ENCODE data around the gene ASPRV1.

DNA sequence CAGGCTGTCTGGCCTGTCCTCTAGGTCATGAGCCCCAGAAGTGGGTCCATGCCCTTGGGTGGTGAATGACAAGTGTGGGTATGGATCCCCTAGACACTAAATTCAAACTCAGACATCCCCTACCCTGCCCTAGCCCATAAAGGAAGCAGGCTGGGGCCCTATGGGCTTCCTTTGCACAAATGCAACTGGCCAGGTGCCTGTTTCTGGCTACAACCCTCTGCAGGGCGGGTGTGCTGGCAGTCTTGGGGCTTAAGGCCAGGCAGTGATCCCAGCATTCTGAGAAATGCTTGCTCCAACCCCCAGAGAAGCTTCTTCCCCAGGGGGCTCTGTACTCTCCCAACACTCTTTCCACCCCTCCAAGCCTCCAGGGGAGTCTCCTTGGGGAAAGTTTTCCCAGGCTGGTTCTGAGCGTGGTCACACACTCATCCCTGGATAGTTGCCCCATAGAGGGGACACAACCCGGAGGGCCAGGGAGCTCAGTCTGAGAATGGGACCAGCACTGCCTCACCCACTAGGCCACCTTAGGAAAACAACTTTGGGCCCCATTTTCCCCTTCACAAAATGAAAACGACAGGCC is 16.6 kb upstream of the ASPRV1 start:
- TF ChIP-seq FOXJ3 (CRISPR knock-in tag; IDR thresholded peaks at IDR 0.05; ENCODE audit: borderline replicate concordance) (no peak), NFYB (CRISPR knock-in tag; conservative IDR thresholded peaks at IDR 0.05; ENCODE audit: low read depth) (no peak), GRHL2 (CRISPR knock-in tag; IDR thresholded peaks at IDR 0.05; ENCODE audit: insufficient replicate concordance, severe bottlenecking) (no peak), SP1 (CRISPR knock-in tag; conservative IDR thresholded peaks at IDR 0.05) (no peak), ZNF416 (CRISPR knock-in tag; IDR thresholded peaks at IDR 0.05) (no peak), JUN (CRISPR knock-in tag; IDR thresholded peaks at IDR 0.05) (no peak), CREB1 (CRISPR knock-in tag; IDR thresholded peaks at IDR 0.05) (no peak)
- TF ChIP-seq, protein P1, sequence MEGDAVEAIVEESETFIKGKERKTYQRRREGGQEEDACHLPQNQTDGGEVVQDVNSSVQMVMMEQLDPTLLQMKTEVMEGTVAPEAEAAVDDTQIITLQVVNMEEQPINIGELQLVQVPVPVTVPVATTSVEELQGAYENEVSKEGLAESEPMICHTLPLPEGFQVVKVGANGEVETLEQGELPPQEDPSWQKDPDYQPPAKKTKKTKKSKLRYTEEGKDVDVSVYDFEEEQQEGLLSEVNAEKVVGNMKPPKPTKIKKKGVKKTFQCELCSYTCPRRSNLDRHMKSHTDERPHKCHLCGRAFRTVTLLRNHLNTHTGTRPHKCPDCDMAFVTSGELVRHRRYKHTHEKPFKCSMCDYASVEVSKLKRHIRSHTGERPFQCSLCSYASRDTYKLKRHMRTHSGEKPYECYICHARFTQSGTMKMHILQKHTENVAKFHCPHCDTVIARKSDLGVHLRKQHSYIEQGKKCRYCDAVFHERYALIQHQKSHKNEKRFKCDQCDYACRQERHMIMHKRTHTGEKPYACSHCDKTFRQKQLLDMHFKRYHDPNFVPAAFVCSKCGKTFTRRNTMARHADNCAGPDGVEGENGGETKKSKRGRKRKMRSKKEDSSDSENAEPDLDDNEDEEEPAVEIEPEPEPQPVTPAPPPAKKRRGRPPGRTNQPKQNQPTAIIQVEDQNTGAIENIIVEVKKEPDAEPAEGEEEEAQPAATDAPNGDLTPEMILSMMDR (IDR thresholded peaks at IDR 0.05) = no peak
- TF ChIP-seq, protein P2, sequence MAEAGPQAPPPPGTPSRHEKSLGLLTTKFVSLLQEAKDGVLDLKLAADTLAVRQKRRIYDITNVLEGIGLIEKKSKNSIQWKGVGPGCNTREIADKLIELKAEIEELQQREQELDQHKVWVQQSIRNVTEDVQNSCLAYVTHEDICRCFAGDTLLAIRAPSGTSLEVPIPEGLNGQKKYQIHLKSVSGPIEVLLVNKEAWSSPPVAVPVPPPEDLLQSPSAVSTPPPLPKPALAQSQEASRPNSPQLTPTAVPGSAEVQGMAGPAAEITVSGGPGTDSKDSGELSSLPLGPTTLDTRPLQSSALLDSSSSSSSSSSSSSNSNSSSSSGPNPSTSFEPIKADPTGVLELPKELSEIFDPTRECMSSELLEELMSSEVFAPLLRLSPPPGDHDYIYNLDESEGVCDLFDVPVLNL (CRISPR knock-in tag; IDR thresholded peaks at IDR 0.05; ENCODE audit: borderline replicate concordance, low read depth) = no peak
- TF ChIP-seq, protein P3, sequence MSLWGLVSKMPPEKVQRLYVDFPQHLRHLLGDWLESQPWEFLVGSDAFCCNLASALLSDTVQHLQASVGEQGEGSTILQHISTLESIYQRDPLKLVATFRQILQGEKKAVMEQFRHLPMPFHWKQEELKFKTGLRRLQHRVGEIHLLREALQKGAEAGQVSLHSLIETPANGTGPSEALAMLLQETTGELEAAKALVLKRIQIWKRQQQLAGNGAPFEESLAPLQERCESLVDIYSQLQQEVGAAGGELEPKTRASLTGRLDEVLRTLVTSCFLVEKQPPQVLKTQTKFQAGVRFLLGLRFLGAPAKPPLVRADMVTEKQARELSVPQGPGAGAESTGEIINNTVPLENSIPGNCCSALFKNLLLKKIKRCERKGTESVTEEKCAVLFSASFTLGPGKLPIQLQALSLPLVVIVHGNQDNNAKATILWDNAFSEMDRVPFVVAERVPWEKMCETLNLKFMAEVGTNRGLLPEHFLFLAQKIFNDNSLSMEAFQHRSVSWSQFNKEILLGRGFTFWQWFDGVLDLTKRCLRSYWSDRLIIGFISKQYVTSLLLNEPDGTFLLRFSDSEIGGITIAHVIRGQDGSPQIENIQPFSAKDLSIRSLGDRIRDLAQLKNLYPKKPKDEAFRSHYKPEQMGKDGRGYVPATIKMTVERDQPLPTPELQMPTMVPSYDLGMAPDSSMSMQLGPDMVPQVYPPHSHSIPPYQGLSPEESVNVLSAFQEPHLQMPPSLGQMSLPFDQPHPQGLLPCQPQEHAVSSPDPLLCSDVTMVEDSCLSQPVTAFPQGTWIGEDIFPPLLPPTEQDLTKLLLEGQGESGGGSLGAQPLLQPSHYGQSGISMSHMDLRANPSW (CRISPR knock-in tag; conservative IDR thresholded peaks at IDR 0.05; ENCODE audit: low read depth) = no peak
- TF ChIP-seq, protein P4, sequence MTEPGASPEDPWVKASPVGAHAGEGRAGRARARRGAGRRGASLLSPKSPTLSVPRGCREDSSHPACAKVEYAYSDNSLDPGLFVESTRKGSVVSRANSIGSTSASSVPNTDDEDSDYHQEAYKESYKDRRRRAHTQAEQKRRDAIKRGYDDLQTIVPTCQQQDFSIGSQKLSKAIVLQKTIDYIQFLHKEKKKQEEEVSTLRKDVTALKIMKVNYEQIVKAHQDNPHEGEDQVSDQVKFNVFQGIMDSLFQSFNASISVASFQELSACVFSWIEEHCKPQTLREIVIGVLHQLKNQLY (CRISPR knock-in tag; IDR thresholded peaks at IDR 0.05) = no peak
- TF ChIP-seq, protein P5, sequence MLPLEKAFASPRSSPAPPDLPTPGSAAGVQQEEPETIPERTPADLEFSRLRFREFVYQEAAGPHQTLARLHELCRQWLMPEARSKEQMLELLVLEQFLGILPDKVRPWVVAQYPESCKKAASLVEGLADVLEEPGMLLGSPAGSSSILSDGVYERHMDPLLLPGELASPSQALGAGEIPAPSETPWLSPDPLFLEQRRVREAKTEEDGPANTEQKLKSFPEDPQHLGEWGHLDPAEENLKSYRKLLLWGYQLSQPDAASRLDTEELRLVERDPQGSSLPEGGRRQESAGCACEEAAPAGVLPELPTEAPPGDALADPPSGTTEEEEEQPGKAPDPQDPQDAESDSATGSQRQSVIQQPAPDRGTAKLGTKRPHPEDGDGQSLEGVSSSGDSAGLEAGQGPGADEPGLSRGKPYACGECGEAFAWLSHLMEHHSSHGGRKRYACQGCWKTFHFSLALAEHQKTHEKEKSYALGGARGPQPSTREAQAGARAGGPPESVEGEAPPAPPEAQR (CRISPR knock-in tag; IDR thresholded peaks at IDR 0.05) = no peak
- TF ChIP-seq, protein P6, sequence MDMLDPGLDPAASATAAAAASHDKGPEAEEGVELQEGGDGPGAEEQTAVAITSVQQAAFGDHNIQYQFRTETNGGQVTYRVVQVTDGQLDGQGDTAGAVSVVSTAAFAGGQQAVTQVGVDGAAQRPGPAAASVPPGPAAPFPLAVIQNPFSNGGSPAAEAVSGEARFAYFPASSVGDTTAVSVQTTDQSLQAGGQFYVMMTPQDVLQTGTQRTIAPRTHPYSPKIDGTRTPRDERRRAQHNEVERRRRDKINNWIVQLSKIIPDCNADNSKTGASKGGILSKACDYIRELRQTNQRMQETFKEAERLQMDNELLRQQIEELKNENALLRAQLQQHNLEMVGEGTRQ (CRISPR knock-in tag; IDR thresholded peaks at IDR 0.05) = no peak
- TF ChIP-seq, protein P7, sequence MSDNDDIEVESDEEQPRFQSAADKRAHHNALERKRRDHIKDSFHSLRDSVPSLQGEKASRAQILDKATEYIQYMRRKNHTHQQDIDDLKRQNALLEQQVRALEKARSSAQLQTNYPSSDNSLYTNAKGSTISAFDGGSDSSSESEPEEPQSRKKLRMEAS (CRISPR knock-in tag; IDR thresholded peaks at IDR 0.05) = no peak
